Measurements from ENCODE around the gene GID8.

The GID8 gene

DNA sequence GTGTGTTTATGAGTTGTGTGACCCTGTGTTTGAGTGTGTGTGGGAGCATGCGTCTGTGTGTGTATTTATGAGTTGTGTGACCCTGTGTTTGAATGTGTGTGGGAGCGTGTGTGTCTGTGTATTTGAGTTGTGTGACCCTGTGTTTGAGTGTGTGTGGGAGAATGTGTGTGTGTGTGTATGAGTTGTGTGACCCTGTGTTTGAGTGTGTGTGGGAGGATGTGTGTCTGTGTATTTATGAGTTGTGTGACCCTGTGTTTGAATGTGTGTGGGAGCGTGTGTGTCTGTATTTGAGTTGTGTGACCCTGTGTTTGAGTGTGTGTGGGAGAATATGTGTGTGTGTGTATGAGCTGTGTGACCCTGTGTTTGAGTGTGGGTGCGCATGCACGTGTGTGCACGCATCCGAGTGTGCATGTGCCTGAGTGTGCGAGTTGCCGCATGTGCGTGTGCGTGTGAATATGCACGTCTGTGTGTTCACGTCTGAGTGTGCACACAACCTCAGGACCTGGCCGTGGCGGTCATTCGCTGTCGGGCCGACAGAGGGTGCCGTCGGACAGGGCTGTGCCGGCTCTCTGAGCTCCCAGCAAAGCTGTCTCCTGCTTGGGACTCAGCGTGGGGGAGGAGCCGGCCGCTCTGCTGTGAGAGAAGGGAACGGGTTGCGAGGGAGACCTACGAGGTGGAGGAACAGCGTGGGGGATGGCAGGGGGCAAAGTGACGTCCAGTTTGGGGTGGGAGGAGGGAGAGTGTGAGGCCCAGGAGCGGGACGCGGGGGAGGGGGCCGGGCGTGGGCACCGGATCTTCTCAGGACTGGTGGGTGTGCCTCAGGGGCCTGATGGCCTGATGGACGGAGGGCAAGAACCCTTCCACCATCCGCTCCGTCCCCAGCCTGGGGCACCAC, 34.2 kb downstream of the GID8 start:
- Histone ChIP-seq H3K27me3 (ENCODE audit: control insufficient read depth, low read length) (peaks cover 39% of the 10 kb centered on the region), H4K20me1 (ENCODE audit: control insufficient read depth, insufficient read depth, low read depth, low read length) (no peaks in the 10 kb centered on the region; the same call in 1 of the 2 replicates), H3K9me2 (replicated peaks; ENCODE audit: control insufficient read depth, low read length) (no peaks in the 10 kb centered on the region), H3K36me3 (ENCODE audit: control insufficient read depth, low read length) (peaks cover under 1% of the 10 kb centered on the region; the same call in 1 of the 2 replicates), H3K4me1 (ENCODE audit: control insufficient read depth, low read length) (peaks cover 27% of the 10 kb centered on the region), H3K9me3 (ENCODE audit: control insufficient read depth, insufficient read depth, low read length) (no peaks in the 10 kb centered on the region), H3F3A (ENCODE audit: control insufficient read depth, insufficient read depth) (0 out of 2 replicates have a peak, but pooled peaks cover 4% of the 10 kb centered on the region), H3K4me2 (ENCODE audit: low read length) (peak overlapping the region; percentile 61), H3K27ac (ENCODE audit: low read depth, low read length) (no peak overlapping the region), H3K4me3 (ENCODE audit: low read length) (peak overlapping the region; percentile 38; the same call in 1 of the 2 replicates), H3K79me2 (ENCODE audit: control insufficient read depth, low read length) (no peaks in the 10 kb centered on the region)
- TF ChIP-seq, protein P1, sequence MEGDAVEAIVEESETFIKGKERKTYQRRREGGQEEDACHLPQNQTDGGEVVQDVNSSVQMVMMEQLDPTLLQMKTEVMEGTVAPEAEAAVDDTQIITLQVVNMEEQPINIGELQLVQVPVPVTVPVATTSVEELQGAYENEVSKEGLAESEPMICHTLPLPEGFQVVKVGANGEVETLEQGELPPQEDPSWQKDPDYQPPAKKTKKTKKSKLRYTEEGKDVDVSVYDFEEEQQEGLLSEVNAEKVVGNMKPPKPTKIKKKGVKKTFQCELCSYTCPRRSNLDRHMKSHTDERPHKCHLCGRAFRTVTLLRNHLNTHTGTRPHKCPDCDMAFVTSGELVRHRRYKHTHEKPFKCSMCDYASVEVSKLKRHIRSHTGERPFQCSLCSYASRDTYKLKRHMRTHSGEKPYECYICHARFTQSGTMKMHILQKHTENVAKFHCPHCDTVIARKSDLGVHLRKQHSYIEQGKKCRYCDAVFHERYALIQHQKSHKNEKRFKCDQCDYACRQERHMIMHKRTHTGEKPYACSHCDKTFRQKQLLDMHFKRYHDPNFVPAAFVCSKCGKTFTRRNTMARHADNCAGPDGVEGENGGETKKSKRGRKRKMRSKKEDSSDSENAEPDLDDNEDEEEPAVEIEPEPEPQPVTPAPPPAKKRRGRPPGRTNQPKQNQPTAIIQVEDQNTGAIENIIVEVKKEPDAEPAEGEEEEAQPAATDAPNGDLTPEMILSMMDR (IDR thresholded peaks at IDR 0.05; ENCODE audit: low read depth, low read length, poor library complexity, severe bottlenecking): peak; percentile 92
- TF ChIP-seq EZH2phosphoT487 (IDR thresholded peaks at IDR 0.05; ENCODE audit: borderline replicate concordance, low read length): no peak

DNA sequence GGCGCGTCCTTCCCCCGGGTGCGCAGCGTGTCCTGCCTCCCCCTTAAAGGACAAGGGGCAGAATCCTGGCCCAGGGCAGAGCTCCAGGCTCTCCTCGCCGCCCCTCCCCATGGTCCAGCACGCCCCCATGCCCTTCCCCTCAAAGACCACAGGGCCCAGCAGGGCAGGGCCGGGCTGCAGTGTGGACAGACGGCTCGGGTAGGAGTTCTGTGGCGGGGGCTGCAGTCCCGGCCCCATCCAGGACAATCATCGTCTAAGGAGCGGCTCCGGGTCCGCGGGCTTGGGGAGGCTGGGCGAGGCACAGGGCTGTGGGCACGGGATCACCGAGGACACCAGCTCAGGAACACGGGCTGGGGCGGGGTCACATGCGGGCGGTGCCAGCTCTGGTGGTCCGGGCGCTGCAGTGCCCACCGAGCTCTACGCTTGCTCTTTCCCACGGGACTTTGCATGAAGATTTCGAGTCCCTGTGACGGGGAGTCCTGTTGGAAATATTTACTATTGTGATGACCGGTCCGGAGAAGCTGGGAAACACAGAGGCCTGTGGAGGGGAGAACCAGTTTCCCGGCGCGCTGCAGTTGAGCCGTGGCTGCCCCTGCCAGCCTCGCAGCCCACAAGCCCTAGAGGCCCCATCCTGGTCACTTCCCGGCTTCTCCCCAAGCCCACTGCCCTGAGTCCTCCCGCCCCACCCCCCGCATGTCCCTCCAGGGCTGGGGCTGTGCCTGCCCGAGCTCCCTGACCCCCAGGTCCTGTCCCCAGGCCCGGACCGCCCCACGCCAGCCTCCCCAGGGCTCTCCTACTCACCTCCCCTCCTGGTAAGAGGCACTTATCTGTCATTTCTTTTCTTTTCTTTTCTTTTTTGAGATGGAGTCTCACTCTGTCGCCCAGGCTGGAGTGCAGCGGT, 35.1 kb downstream of the GID8 start:
- no peaks in the 10 kb centered on the region for H3K79me2 ChIP-seq (ENCODE audit: control insufficient read depth, low read length)
- H3K4me1 ChIP-seq (ENCODE audit: control insufficient read depth, low read length): peaks cover 36% of the 10 kb centered on the region
- peak overlapping the region; percentile 38; the same call in 1 of the 2 replicates for H3K4me3 ChIP-seq (ENCODE audit: low read length)
- no peaks in the 10 kb centered on the region for H3K9me3 ChIP-seq (ENCODE audit: control insufficient read depth, insufficient read depth, low read length)
- H3K36me3 ChIP-seq (ENCODE audit: control insufficient read depth, low read length): no peaks in the 10 kb centered on the region
- no peak for TF ChIP-seq EZH2phosphoT487 (IDR thresholded peaks at IDR 0.05; ENCODE audit: borderline replicate concordance, low read length)
- TF ChIP-seq, protein P1 (IDR thresholded peaks at IDR 0.05; ENCODE audit: low read depth, low read length, poor library complexity, severe bottlenecking): no peak
- no peaks in the 10 kb centered on the region; the same call in 1 of the 2 replicates for H4K20me1 ChIP-seq (ENCODE audit: control insufficient read depth, insufficient read depth, low read depth, low read length)
- H3F3A ChIP-seq (ENCODE audit: control insufficient read depth, insufficient read depth): 0 out of 2 replicates have a peak, but pooled peaks cover 3% of the 10 kb centered on the region
- peaks cover 39% of the 10 kb centered on the region for H3K27me3 ChIP-seq (ENCODE audit: control insufficient read depth, low read length)
- H3K4me2 ChIP-seq (ENCODE audit: low read length): peak overlapping the region; percentile 61
- H3K9me2 ChIP-seq (replicated peaks; ENCODE audit: control insufficient read depth, low read length): no peaks in the 10 kb centered on the region
- H3K27ac ChIP-seq (ENCODE audit: low read depth, low read length): no peak overlapping the region

DNA sequence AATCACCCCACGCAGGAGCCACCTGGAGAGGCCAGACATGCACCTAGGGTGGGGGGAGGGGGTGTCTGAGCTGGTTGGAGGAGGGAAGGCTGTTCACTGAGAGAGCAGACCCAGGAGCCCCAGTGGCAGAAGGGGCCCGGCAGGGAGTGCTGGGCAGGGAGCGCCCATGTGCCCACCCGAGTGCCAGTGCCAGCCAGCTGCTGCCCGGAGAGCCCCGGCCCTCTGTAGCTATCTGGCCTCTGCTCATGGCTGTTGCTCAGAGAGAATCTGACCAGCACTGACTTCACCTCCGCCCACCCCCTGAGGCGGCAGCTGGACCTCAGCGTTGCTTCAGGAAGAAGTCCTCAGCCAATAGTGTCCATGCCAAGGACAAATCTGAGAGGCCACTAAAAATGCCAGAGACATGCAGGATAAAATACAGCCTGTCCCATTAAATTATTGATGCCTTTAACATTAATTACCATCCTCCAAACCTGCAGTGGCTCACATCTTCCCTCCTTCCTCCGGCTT, 37.4 kb downstream of the GID8 start:
- Histone ChIP-seq H3F3A (ENCODE audit: control insufficient read depth, insufficient read depth) (no peaks in the 10 kb centered on the region), H4K20me1 (ENCODE audit: control insufficient read depth, insufficient read depth, low read depth, low read length) (no peaks in the 10 kb centered on the region; the same call in 1 of the 2 replicates), H3K4me1 (ENCODE audit: control insufficient read depth, low read length) (peaks cover 58% of the 10 kb centered on the region), H3K4me2 (ENCODE audit: low read length) (no peak overlapping the region), H3K36me3 (ENCODE audit: control insufficient read depth, low read length) (no peaks in the 10 kb centered on the region), H3K9me3 (ENCODE audit: control insufficient read depth, insufficient read depth, low read length) (no peaks in the 10 kb centered on the region), H3K79me2 (ENCODE audit: control insufficient read depth, low read length) (no peaks in the 10 kb centered on the region), H3K27me3 (ENCODE audit: control insufficient read depth, low read length) (peaks cover 56% of the 10 kb centered on the region), H3K4me3 (ENCODE audit: low read length) (no peak overlapping the region), H3K27ac (ENCODE audit: low read depth, low read length) (no peak overlapping the region), H3K9me2 (replicated peaks; ENCODE audit: control insufficient read depth, low read length) (no peaks in the 10 kb centered on the region)
- no peak for TF ChIP-seq EZH2phosphoT487 (IDR thresholded peaks at IDR 0.05; ENCODE audit: borderline replicate concordance, low read length)
- TF ChIP-seq, protein P1 (IDR thresholded peaks at IDR 0.05; ENCODE audit: low read depth, low read length, poor library complexity, severe bottlenecking): no peak
